Measurements from ENCODE around the gene FAAP20.

FAAP20 gene

GRCh38 chr1:2205191-2205952 is 10.8 kb upstream of the FAAP20 start:
- peak; percentile 81 for ATAC-seq
- TF ChIP-seq PPARA (CRISPR knock-in tag; IDR thresholded peaks at IDR 0.05; ENCODE audit: borderline replicate concordance) (no peak), ISL1 (CRISPR knock-in tag; IDR thresholded peaks at IDR 0.05) (no peak), TCF4 (CRISPR knock-in tag; IDR thresholded peaks at IDR 0.05; ENCODE audit: borderline replicate concordance) (no peak), ARNTL (CRISPR knock-in tag; IDR thresholded peaks at IDR 0.05; ENCODE audit: borderline replicate concordance, low read depth) (no peak), TSHZ2 (CRISPR knock-in tag; IDR thresholded peaks at IDR 0.05) (no peak), ZNF70 (CRISPR knock-in tag; IDR thresholded peaks at IDR 0.05) (no peak), BACH2 (CRISPR knock-in tag; IDR thresholded peaks at IDR 0.05; ENCODE audit: borderline replicate concordance) (no peak), ZFP3 (CRISPR knock-in tag; IDR thresholded peaks at IDR 0.05) (no peak), OSR1 (CRISPR knock-in tag; IDR thresholded peaks at IDR 0.05) (no peak), ZC3H10 (CRISPR knock-in tag; IDR thresholded peaks at IDR 0.05) (no peak), ZFP30 (CRISPR knock-in tag; IDR thresholded peaks at IDR 0.05) (no peak)

- TF ChIP-seq CSDC2 (CRISPR knock-in tag; IDR thresholded peaks at IDR 0.05) (no peak), POU6F1 (CRISPR knock-in tag; IDR thresholded peaks at IDR 0.05; ENCODE audit: borderline replicate concordance, low read depth) (no peak), ZFP3 (CRISPR knock-in tag; IDR thresholded peaks at IDR 0.05) (no peak), TCF4 (CRISPR knock-in tag; IDR thresholded peaks at IDR 0.05; ENCODE audit: borderline replicate concordance) (no peak), ZNF565 (CRISPR knock-in tag; conservative IDR thresholded peaks at IDR 0.05; ENCODE audit: low read depth) (no peak), PPARA (CRISPR knock-in tag; IDR thresholded peaks at IDR 0.05; ENCODE audit: borderline replicate concordance) (no peak), ARNTL (CRISPR knock-in tag; IDR thresholded peaks at IDR 0.05; ENCODE audit: borderline replicate concordance, low read depth) (no peak), ZNF70 (CRISPR knock-in tag; IDR thresholded peaks at IDR 0.05) (no peak), ISL1 (CRISPR knock-in tag; IDR thresholded peaks at IDR 0.05) (no peak), ZNF8 (CRISPR knock-in tag; IDR thresholded peaks at IDR 0.05) (no peak), ZC3H10 (CRISPR knock-in tag; IDR thresholded peaks at IDR 0.05) (no peak)
- peak; percentile 75 for ATAC-seq
These were observed 10.0 kb upstream of the FAAP20 start for GRCh38 chr1:2204415-2205190.

GRCh38 chr1:2203671-2204414 is 9.3 kb upstream of the FAAP20 start:
- ATAC-seq: no peak
- no peak for TF ChIP-seq ZFP30 (CRISPR knock-in tag; IDR thresholded peaks at IDR 0.05)
- TF ChIP-seq PPARA (CRISPR knock-in tag; IDR thresholded peaks at IDR 0.05; ENCODE audit: borderline replicate concordance): no peak
- TF ChIP-seq ZC3H10 (CRISPR knock-in tag; IDR thresholded peaks at IDR 0.05): no peak
- no peak for TF ChIP-seq RARB (CRISPR knock-in tag; IDR thresholded peaks at IDR 0.05)
- no peak for TF ChIP-seq TSHZ2 (CRISPR knock-in tag; IDR thresholded peaks at IDR 0.05)
- no peak for TF ChIP-seq CSDC2 (CRISPR knock-in tag; IDR thresholded peaks at IDR 0.05)
- no peak for TF ChIP-seq ISL1 (CRISPR knock-in tag; IDR thresholded peaks at IDR 0.05)
- TF ChIP-seq PATZ1 (CRISPR knock-in tag; IDR thresholded peaks at IDR 0.05; ENCODE audit: borderline replicate concordance): no peak
- no peak for TF ChIP-seq OSR1 (CRISPR knock-in tag; IDR thresholded peaks at IDR 0.05)
- TF ChIP-seq ZFP3 (CRISPR knock-in tag; IDR thresholded peaks at IDR 0.05): no peak
- no peak for TF ChIP-seq TCF4 (CRISPR knock-in tag; IDR thresholded peaks at IDR 0.05; ENCODE audit: borderline replicate concordance)

Measured in SK-N-SH treated with all-trans-retinoic acid at 6 μM for 48 hours (cell line).